Measurements from ENCODE around the gene KCNH8. TPM values are rescaled to one million over a fixed set of nuclear protein-coding genes. Genes with fewer than 3 reads are reported as not detected.

KCNH8 gene
- total and polyA plus RNA-seq, 7 donors: 0.11 to 0.24 TPM; not detected in 5

DNA sequence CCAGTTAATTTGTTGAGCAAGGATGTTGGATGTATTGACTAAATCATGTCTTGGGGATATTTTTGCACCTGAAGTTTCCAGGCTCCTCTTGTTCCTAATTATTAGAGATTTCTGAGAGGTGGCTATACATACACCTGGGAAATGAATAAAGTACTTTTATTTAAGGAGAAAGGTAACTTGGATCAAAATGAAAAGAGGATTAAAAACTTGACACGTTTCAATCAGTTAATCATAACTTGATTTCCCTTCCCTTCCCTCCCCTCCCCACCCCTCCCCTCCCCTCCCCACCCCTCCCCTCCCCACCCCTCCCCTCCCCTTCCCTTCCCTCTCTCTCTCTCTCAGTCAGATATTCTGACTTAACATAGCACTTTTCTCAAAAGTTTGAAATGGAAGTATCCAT is 126.3 kb downstream of the KCNH8 start:
- peaks cover 0 to 4% (median 0%) of the 10 kb centered on the region in 3 donors for H3K27me3 ChIP-seq (ENCODE audit: insufficient read depth in 3 of 3, low read length in 2 of 3)
- no peak for DNase-seq
- H3K4me1 ChIP-seq: no peaks in the 10 kb centered on the region
- H3K36me3 ChIP-seq (ENCODE audit: insufficient read depth in 1 of 2, low read depth in 1 of 2): no peaks in the 10 kb centered on the region
- no peak for ATAC-seq
- WGBS, 3 donors: 53 to 60% (median 55%) methylated on average over 1 of the region's 1 CpG
- no peak overlapping the region for H3K4me3 ChIP-seq
- TF ChIP-seq, protein P1, sequence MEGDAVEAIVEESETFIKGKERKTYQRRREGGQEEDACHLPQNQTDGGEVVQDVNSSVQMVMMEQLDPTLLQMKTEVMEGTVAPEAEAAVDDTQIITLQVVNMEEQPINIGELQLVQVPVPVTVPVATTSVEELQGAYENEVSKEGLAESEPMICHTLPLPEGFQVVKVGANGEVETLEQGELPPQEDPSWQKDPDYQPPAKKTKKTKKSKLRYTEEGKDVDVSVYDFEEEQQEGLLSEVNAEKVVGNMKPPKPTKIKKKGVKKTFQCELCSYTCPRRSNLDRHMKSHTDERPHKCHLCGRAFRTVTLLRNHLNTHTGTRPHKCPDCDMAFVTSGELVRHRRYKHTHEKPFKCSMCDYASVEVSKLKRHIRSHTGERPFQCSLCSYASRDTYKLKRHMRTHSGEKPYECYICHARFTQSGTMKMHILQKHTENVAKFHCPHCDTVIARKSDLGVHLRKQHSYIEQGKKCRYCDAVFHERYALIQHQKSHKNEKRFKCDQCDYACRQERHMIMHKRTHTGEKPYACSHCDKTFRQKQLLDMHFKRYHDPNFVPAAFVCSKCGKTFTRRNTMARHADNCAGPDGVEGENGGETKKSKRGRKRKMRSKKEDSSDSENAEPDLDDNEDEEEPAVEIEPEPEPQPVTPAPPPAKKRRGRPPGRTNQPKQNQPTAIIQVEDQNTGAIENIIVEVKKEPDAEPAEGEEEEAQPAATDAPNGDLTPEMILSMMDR (IDR thresholded peaks at IDR 0.05): no peak
- H3K27ac ChIP-seq: no peak overlapping the region
- intact Hi-C loops (cut with DNase I): no loop called here
- H3K9me3 ChIP-seq: no peaks in the 10 kb centered on the region

DNA sequence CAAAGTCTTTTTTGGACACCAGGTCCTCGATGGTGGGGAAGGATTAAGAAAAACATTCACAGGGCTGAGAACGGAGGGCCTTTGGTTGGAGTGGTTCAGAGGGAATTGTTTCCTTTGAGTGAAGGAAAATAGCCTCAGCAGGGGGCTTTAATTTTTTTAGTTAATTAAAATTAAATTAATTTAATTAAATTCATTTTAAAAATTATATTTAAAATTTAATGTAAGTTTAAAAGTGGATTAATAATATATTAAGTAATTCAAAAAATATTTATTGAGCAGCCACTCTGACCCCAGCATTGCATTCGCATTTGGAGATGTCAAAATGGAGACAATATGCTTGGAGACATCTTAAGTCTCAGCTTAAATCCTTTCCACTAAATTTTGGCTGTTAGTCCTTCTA is 136.7 kb downstream of the KCNH8 start:
- ATAC-seq (no peak), DNase-seq (no peak)
- intact Hi-C loops (cut with DNase I): no loop called here
- no peaks in the 10 kb centered on the region for H3K27me3 ChIP-seq (ENCODE audit: insufficient read depth in 3 of 3, low read length in 2 of 3)
- 79 to 86% (median 83%) methylated on average over 3 of the region's 3 CpGs for WGBS, 3 donors
- TF ChIP-seq, protein P1 (IDR thresholded peaks at IDR 0.05): no peak
- peaks cover 3% of the 10 kb centered on the region for H3K9me3 ChIP-seq
- H3K27ac ChIP-seq: no peak overlapping the region
- H3K36me3 ChIP-seq (ENCODE audit: insufficient read depth in 1 of 2, low read depth in 1 of 2): no peaks in the 10 kb centered on the region
- H3K4me1 ChIP-seq: no peaks in the 10 kb centered on the region
- H3K4me3 ChIP-seq: no peak overlapping the region

DNA sequence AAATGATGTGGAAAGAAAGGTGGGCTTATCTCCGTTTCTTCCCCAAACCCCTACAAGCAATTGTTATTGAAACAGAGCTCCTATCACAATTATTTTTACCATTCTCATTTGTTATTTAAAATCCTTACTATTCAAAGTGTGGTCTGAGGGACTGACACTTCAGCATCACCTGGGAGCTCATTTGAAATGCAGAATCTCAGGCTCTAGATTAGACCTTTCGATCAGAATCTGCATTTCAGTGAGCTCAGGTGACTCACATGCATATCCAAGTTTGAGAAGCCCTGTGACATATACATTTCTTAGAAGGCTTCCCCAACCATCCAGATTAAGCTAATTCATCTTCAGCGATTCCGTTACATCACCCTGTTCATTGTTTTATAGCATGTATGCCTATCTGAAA is 145.0 kb downstream of the KCNH8 start:
- H3K36me3 ChIP-seq (ENCODE audit: insufficient read depth in 1 of 2, low read depth in 1 of 2): no peaks in the 10 kb centered on the region
- ATAC-seq: no peak
- no peak overlapping the region for H3K27ac ChIP-seq
- no peak overlapping the region for H3K4me3 ChIP-seq
- peaks cover 3% of the 10 kb centered on the region for H3K9me3 ChIP-seq
- no peak for DNase-seq
- no peaks in the 10 kb centered on the region for H3K27me3 ChIP-seq (ENCODE audit: insufficient read depth in 3 of 3, low read length in 2 of 3)
- intact Hi-C loops (cut with DNase I): no loop called here
- TF ChIP-seq, protein P1 (IDR thresholded peaks at IDR 0.05): no peak
- 70 to 81% (median 74%) methylated on average over 4 of the region's 4 CpGs for WGBS, 3 donors
- H3K4me1 ChIP-seq: no peaks in the 10 kb centered on the region

DNA sequence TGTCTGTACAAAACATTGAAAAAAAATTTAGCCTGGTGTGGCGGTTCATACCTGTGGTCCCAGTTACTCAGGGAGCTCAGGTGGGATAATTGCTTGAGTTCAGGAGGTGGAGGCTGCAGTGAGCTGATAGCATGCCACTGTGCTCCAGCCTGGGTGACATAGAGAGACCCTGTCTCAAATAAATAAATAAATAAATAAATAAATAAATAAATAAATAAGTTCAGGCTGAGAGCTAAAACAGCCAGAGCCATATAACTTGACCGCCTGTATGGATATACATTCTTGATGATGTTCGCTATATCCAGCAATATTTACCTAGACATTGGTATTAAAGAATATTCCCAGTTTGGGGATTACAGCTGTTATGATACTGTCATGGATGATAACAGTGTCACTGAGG is 146.9 kb downstream of the KCNH8 start:
- Histone ChIP-seq H3K27me3 (ENCODE audit: insufficient read depth in 3 of 3, low read length in 2 of 3) (no peaks in the 10 kb centered on the region), H3K27ac (no peak overlapping the region), H3K9me3 (no peaks in the 10 kb centered on the region), H3K36me3 (ENCODE audit: insufficient read depth in 1 of 2, low read depth in 1 of 2) (no peaks in the 10 kb centered on the region), H3K4me3 (no peak overlapping the region), H3K4me1 (no peaks in the 10 kb centered on the region)
- intact Hi-C loops (cut with DNase I): no loop called here
- ATAC-seq (no peak), DNase-seq (no peak)
- 93 to 98% (median 95%) methylated on average over 3 of the region's 3 CpGs for WGBS, 3 donors
- TF ChIP-seq, protein P1 (IDR thresholded peaks at IDR 0.05): no peak

DNA sequence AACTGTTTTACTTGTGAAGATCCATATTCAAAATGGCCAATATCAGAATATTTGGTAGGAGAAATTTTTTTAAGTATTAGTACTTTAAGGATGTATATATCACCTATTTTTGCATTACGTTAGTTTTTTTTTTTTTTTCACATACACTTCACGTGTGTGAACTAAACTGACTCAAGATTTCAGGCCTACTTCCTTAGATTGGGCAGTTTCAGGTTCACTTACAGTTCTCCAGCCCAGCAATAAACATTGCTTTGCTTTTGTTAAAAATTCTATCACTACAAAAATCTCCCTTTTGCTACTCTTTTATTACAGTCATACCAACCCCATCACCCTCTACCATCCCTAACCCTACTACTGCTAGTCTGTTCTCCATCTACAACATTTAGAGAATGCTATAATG is 183.6 kb downstream of the KCNH8 start:
- Histone ChIP-seq H3K4me3 (no peak overlapping the region), H3K36me3 (ENCODE audit: insufficient read depth in 1 of 2, low read depth in 1 of 2) (no peaks in the 10 kb centered on the region), H3K27me3 (ENCODE audit: insufficient read depth in 3 of 3, low read length in 2 of 3) (no peaks in the 10 kb centered on the region), H3K9me3 (no peaks in the 10 kb centered on the region), H3K27ac (no peak overlapping the region), H3K4me1 (no peaks in the 10 kb centered on the region)
- WGBS, 3 donors: 82 to 88% (median 84%) methylated on average over 2 of the region's 2 CpGs
- TF ChIP-seq, protein P1 (IDR thresholded peaks at IDR 0.05): no peak
- intact Hi-C loops (cut with DNase I): no loop called here
- no peak for ATAC-seq
- DNase-seq: no peak

Data from psoas muscle (tissue), 8 donors.